Raji (cell line): Measurements from ENCODE around the gene AHRR.

Experiments
- POLR2A ChIP-seq: IDR thresholded peaks from 2 replicates; pipeline ENCODE4 v1.6.1; 2011; ENCODE audit warnings: low read depth, low read length, control low read depth; ENCODE audit not compliant: insufficient read depth

The AHRR gene

GRCh38 chr5:383621-384020 lies 62.1 kb downstream of the AHRR start:
- no peak for TF ChIP-seq POLR2A

GRCh38 chr5:385321-385720 lies 63.8 kb downstream of the AHRR start:
- TF ChIP-seq POLR2A: no peak

GRCh38 chr5:386432-387341 lies 65.2 kb downstream of the AHRR start:
- no peak for TF ChIP-seq POLR2A

- TF ChIP-seq POLR2A: no peak
Measured at GRCh38 chr5:387491-388265, 66.2 kb downstream of the AHRR start.

GRCh38 chr5:388266-389196 lies 67.0 kb downstream of the AHRR start:
- TF ChIP-seq POLR2A: no peak

GRCh38 chr5:389197-389821 lies 67.8 kb downstream of the AHRR start:
- no peak for TF ChIP-seq POLR2A

GRCh38 chr5:389891-390622 lies 68.5 kb downstream of the AHRR start:
- TF ChIP-seq POLR2A: no peak

- TF ChIP-seq POLR2A: no peak
Measured at GRCh38 chr5:390623-391491, 69.3 kb downstream of the AHRR start.

GRCh38 chr5:392431-392988 lies 71.0 kb downstream of the AHRR start:
- TF ChIP-seq POLR2A: no peak

- TF ChIP-seq POLR2A: no peak
Measured at GRCh38 chr5:393846-394275, 72.3 kb downstream of the AHRR start.

- TF ChIP-seq POLR2A: no peak
Measured at GRCh38 chr5:394671-395155, 73.2 kb downstream of the AHRR start.

- TF ChIP-seq POLR2A: no peak
Measured at GRCh38 chr5:395156-395920, 73.8 kb downstream of the AHRR start.

GRCh38 chr5:395921-396530 lies 74.5 kb downstream of the AHRR start:
- no peak for TF ChIP-seq POLR2A
